Endodermal cell (in vitro differentiated cells): ENCODE results near the gene PTPRN2. TPM values are rescaled to one million over a fixed set of nuclear protein-coding genes. Genes with fewer than 3 reads are reported as not detected.

Experiments
- DNase-seq: peaks from one replicate; pipeline ENCODE4 v3.0.0-alpha.2; 2017
- H3K27ac ChIP-seq: 2 replicates; pipeline ENCODE4 v1.5.1; 2013; ENCODE audit warnings: mild to moderate bottlenecking, low read depth, low read length, moderate library complexity
- H3K27me3 ChIP-seq: 2 replicates; pipeline ENCODE4 v1.6.1; 2013; ENCODE audit warnings: mild to moderate bottlenecking, low read length, moderate library complexity; ENCODE audit not compliant: insufficient read depth, control insufficient read depth, poor library complexity, severe bottlenecking
- H3K36me3 ChIP-seq: 2 replicates; pipeline ENCODE4 v1.7.0; 2013; ENCODE audit warnings: mild to moderate bottlenecking, low read length, moderate library complexity; ENCODE audit not compliant: control insufficient read depth, insufficient read depth
- H3K4me1 ChIP-seq: one replicate; pipeline ENCODE4 v1.7.0; 2013; ENCODE audit warnings: low read length; ENCODE audit not compliant: control insufficient read depth, insufficient read depth
- H3K4me3 ChIP-seq: 2 replicates; pipeline ENCODE4 v1.5.1; 2013; ENCODE audit warnings: mild to moderate bottlenecking, low read length, moderate library complexity
- H3K9ac ChIP-seq: 2 replicates; pipeline ENCODE4 v1.6.1; 2013; ENCODE audit warnings: mild to moderate bottlenecking, low read length, moderate library complexity; ENCODE audit not compliant: poor library complexity, severe bottlenecking; ENCODE audit errors: extremely low read depth
- H3K9me3 ChIP-seq: 2 replicates; pipeline ENCODE4 v1.6.1; 2013; ENCODE audit warnings: mild to moderate bottlenecking, low read length, moderate library complexity; ENCODE audit not compliant: control insufficient read depth
- H3K27ac Mint-ChIP-seq: 2 replicates; pipeline ENCODE4 v1.8.0; 2020; ENCODE audit warnings: mixed read lengths
- H3K27me3 Mint-ChIP-seq: 2 replicates; pipeline ENCODE4 v1.8.0; 2021; ENCODE audit warnings: mild to moderate bottlenecking, mixed read lengths; ENCODE audit not compliant: insufficient read depth
- H3K36me3 Mint-ChIP-seq: 2 replicates; pipeline ENCODE4 v1.8.0; 2020; ENCODE audit warnings: low read depth, mixed read lengths
- H3K4me1 Mint-ChIP-seq: 2 replicates; pipeline ENCODE4 v1.8.0; 2020; ENCODE audit warnings: mixed read lengths
- H3K4me3 Mint-ChIP-seq: 2 replicates; pipeline ENCODE4 v1.8.0; 2020; ENCODE audit warnings: mild to moderate bottlenecking, moderate library complexity, mixed read lengths
- H3K9me3 Mint-ChIP-seq: 2 replicates; pipeline ENCODE4 v1.8.0; 2020; ENCODE audit warnings: mild to moderate bottlenecking, mixed read lengths
- WGBS, 2 experiments: methylation state at CpG; one replicate each; pipeline versions ENCODE4 v1.1.5 to v1.1.7; 2013; ENCODE audit warnings: missing lambda C conversion rate in 2 of 2, mixed read lengths in 1 of 2; ENCODE audit not compliant: insufficient coverage in 1 of 2, insufficient read length in 1 of 2; 5-methylcytosine and 5-hydroxymethylcytosine counted together
- total RNA-seq, 2 donors: library from RNA; stranded (reverse); fragmentation: NEBNext Ultra II Directional in 1 of 2; extraction: Animal tissue kit (Norgen Biotek cat#: 25700) in 1 of 2; gene quantifications; 2 replicates in 1 of 2; 3 replicates in 1 of 2; pipeline ENCODE4 v1.2.1, GENCODE V29; 2021
- TF ChIP-seq, protein P1 (sequence below): fragments of 200-600 bp; sonication (generic); conservative IDR thresholded peaks from 2 replicates; pipeline ENCODE4 v1.5.0; 2021; ENCODE audit warnings: antibody characterized with exemption, mild to moderate bottlenecking

Gene PTPRN2
- total RNA-seq, 2 donors from 2014 or later: 0.69 to 1.2 TPM

- Histone ChIP-seq H3K4me1 (no peaks in the 10 kb centered on the region), H3K36me3 (no peaks in the 10 kb centered on the region), H3K27ac (no peak overlapping the region), H3K27me3 (no peaks in the 10 kb centered on the region), H3K4me3 (no peak overlapping the region), H3K9me3 (peaks cover 88% of the 10 kb centered on the region), H3K9ac (no peak overlapping the region)
- Mint-ChIP-seq H3K27ac (no peak overlapping the region), H3K4me1 (no peaks in the 10 kb centered on the region), H3K36me3 (no peaks in the 10 kb centered on the region), H3K27me3 (no peaks in the 10 kb centered on the region), H3K4me3 (no peak overlapping the region), H3K9me3 (peaks cover 22% of the 10 kb centered on the region)
- no peak for DNase-seq
- WGBS, 2 experiments: 85 to 90% methylated on average over 2 to 15 of the region's 15 CpGs
- TF ChIP-seq, protein P1, sequence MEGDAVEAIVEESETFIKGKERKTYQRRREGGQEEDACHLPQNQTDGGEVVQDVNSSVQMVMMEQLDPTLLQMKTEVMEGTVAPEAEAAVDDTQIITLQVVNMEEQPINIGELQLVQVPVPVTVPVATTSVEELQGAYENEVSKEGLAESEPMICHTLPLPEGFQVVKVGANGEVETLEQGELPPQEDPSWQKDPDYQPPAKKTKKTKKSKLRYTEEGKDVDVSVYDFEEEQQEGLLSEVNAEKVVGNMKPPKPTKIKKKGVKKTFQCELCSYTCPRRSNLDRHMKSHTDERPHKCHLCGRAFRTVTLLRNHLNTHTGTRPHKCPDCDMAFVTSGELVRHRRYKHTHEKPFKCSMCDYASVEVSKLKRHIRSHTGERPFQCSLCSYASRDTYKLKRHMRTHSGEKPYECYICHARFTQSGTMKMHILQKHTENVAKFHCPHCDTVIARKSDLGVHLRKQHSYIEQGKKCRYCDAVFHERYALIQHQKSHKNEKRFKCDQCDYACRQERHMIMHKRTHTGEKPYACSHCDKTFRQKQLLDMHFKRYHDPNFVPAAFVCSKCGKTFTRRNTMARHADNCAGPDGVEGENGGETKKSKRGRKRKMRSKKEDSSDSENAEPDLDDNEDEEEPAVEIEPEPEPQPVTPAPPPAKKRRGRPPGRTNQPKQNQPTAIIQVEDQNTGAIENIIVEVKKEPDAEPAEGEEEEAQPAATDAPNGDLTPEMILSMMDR: no peak
Observed at GRCh38 chr7:158127241-158127640, 460.4 kb downstream of the PTPRN2 start.

GRCh38 chr7:158126661-158127060 is 461.0 kb downstream of the PTPRN2 start:
- Mint-ChIP-seq H3K36me3 (no peaks in the 10 kb centered on the region), H3K4me3 (no peak overlapping the region), H3K9me3 (peaks cover 22% of the 10 kb centered on the region), H3K27ac (no peak overlapping the region), H3K4me1 (no peaks in the 10 kb centered on the region), H3K27me3 (no peaks in the 10 kb centered on the region)
- H3K9ac ChIP-seq: no peak overlapping the region
- peaks cover 88% of the 10 kb centered on the region for H3K9me3 ChIP-seq
- no peak for DNase-seq
- no peaks in the 10 kb centered on the region for H3K36me3 ChIP-seq
- 77 to 89% methylated on average over 4 to 15 of the region's 15 CpGs for WGBS, 2 experiments
- no peak overlapping the region for H3K27ac ChIP-seq
- H3K4me1 ChIP-seq: no peaks in the 10 kb centered on the region
- no peak overlapping the region for H3K4me3 ChIP-seq
- TF ChIP-seq, protein P1: no peak
- H3K27me3 ChIP-seq: no peaks in the 10 kb centered on the region

DNA sequence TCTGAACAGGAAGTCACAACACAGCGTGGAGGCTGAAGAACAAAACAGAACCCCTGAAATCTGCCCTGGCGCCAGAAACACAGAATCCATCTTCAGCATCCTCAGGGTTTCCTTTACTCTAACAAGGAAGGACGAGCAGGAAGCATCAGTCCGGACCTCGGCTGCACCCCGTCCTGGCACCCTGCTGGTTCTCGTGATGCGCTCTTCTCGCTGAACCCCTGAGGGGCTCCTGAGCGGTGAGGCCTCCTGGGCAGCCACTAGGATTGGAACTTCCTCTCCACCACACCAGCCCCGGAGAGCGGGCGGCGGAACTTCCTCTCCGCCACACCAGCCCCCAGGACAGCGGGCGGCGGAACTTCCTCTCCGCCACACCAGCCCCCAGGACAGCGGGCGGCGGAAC is 461.9 kb downstream of the PTPRN2 start:
- no peak overlapping the region for H3K9ac ChIP-seq
- no peak for DNase-seq
- Mint-ChIP-seq H3K36me3 (no peaks in the 10 kb centered on the region), H3K4me1 (no peaks in the 10 kb centered on the region), H3K4me3 (no peak overlapping the region), H3K27me3 (no peaks in the 10 kb centered on the region), H3K9me3 (peaks cover 22% of the 10 kb centered on the region), H3K27ac (no peak overlapping the region)
- H3K36me3 ChIP-seq: no peaks in the 10 kb centered on the region
- no peak overlapping the region for H3K27ac ChIP-seq
- H3K9me3 ChIP-seq: peaks cover 88% of the 10 kb centered on the region
- TF ChIP-seq, protein P1: no peak
- H3K27me3 ChIP-seq: no peaks in the 10 kb centered on the region
- H3K4me3 ChIP-seq: no peak overlapping the region
- WGBS, 2 experiments: 88 to 90% methylated on average over 2 to 10 of the region's 22 CpGs
- H3K4me1 ChIP-seq: no peaks in the 10 kb centered on the region
